Activated CD8-positive, alpha-beta memory T cell treated with anti-CD3 and anti-CD28 coated beads for 1 hour (primary cell): ENCODE results near the gene RB1.
"Not testable (repeated sequence)": the region's sequence is repeated elsewhere in the genome, so short reads cannot be mapped to it uniquely, and the experiment has no call there.

Experiments used
- DNase-seq, 2 donors: peaks; one replicate each; pipeline ENCODE4 v3.0.0-alpha.2; 2020; ENCODE audit warnings: low read depth in 1 of 2; ENCODE audit errors: extremely low read depth in 1 of 2

The RB1 gene

GRCh38 chr13:48297131-48297786 lies 6.3 kb upstream of the RB1 start:
- no peak for DNase-seq

GRCh38 chr13:48299591-48299990 lies 4.0 kb upstream of the RB1 start:
- DNase-seq, result no peak

GRCh38 chr13:48302871-48303358 lies 636 bp upstream of the RB1 start:
- DNase-seq, result no peak

- DNase-seq, result no peak
Measured at GRCh38 chr13:48304143-48304876, 759 bp downstream of the RB1 start.

- no peak for DNase-seq
Measured at GRCh38 chr13:48311223-48311622, 7.7 kb downstream of the RB1 start.

- DNase-seq, result no peak
Measured at GRCh38 chr13:48315969-48316650, 12.6 kb downstream of the RB1 start.

- DNase-seq, result no peak
Measured at GRCh38 chr13:48316826-48317510, 13.4 kb downstream of the RB1 start.

GRCh38 chr13:48317511-48318376 lies 14.2 kb downstream of the RB1 start:
- no peak for DNase-seq

- no peak for DNase-seq
Measured at GRCh38 chr13:48318377-48318811, 14.8 kb downstream of the RB1 start.

GRCh38 chr13:48318821-48319511 lies 15.4 kb downstream of the RB1 start:
- DNase-seq, result no peak

- no peak for DNase-seq
Measured at GRCh38 chr13:48319531-48320398, 16.2 kb downstream of the RB1 start.

GRCh38 chr13:48320399-48320790 lies 16.8 kb downstream of the RB1 start:
- DNase-seq, result no peak

- DNase-seq, result no peak
Measured at GRCh38 chr13:48320891-48321510, 17.4 kb downstream of the RB1 start.

GRCh38 chr13:48322294-48322693 lies 18.7 kb downstream of the RB1 start:
- no peak for DNase-seq

GRCh38 chr13:48333976-48334375 lies 30.4 kb downstream of the RB1 start:
- DNase-seq, result no peak

GRCh38 chr13:48334534-48335127 lies 31.1 kb downstream of the RB1 start:
- DNase-seq, result no peak

- not testable (repeated sequence) for DNase-seq
Measured at GRCh38 chr13:48339198-48339597, 35.6 kb downstream of the RB1 start.

GRCh38 chr13:48344264-48344663 lies 40.7 kb downstream of the RB1 start:
- no peak for DNase-seq
